ACC112 (cell line): ENCODE data around the gene CD200.

ENCODE experiments used
- H2AFZ ChIP-seq: fragments of 200-600 bp; sonication (generic); one replicate; pipeline ENCODE4 v1.6.0; 2017; ENCODE audit warnings: antibody characterized with exemption, low read length; ENCODE audit not compliant: unreplicated experiment
- H3K27ac ChIP-seq: fragments of 200-600 bp; sonication (generic); 2 replicates; pipeline ENCODE4 v1.5.1; 2014; ENCODE audit warnings: low read depth, mild to moderate bottlenecking, antibody characterized with exemption, low read length, moderate library complexity
- H3K27me3 ChIP-seq: fragments of 200-600 bp; sonication (generic); 2 replicates; pipeline ENCODE4 v1.6.1; 2014; ENCODE audit warnings: mild to moderate bottlenecking, antibody characterized with exemption, low read length, moderate library complexity, mixed read lengths; ENCODE audit not compliant: insufficient read depth
- H3K36me3 ChIP-seq: fragments of 200-600 bp; sonication (generic); 2 replicates; pipeline ENCODE4 v1.6.1; 2016; ENCODE audit warnings: mild to moderate bottlenecking, antibody characterized with exemption, low read length, moderate library complexity, mixed read lengths; ENCODE audit not compliant: insufficient read depth
- H3K4me1 ChIP-seq: fragments of 200-600 bp; sonication (generic); one replicate; pipeline ENCODE4 v1.6.1; 2016; ENCODE audit warnings: low read length, mixed read lengths; ENCODE audit not compliant: insufficient read depth, unreplicated experiment, control insufficient read depth
- H3K4me3 ChIP-seq: fragments of 200-600 bp; sonication (generic); 2 replicates; pipeline ENCODE4 v1.5.1; 2014; ENCODE audit warnings: mild to moderate bottlenecking, low read depth, low read length
- H3K79me2 ChIP-seq: fragments of 200-600 bp; sonication (generic); one replicate; pipeline ENCODE4 v1.6.0; 2016; ENCODE audit warnings: low read length; ENCODE audit not compliant: control insufficient read depth, unreplicated experiment, insufficient read depth

CD200 gene

DNA sequence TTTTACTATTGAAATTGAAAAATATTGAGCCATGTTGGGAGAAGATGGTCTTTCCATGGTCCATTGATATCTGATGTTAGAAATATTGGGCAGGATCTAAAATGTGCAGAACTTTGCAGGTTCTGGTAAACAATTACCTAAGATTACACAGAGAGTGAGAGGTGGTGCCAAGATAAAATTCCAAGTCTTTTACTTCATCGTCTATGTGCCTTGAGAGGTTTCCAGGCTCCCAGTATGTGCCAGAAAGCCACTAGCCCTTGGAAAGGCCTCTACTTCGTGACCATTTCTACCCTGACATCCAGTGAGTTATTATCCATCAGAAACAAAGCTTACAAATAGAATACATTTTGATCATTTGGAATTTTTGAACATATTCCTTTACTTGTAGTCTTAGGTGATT is 27.6 kb downstream of the CD200 start:
- Histone ChIP-seq H3K27ac (no peak overlapping the region), H3K36me3 (no peaks in the 10 kb centered on the region), H3K4me3 (no peak overlapping the region), H3K27me3 (no peaks in the 10 kb centered on the region), H3K4me1 (peaks cover 20% of the 10 kb centered on the region), H3K79me2 (no peaks in the 10 kb centered on the region), H2AFZ (no peak overlapping the region)

DNA sequence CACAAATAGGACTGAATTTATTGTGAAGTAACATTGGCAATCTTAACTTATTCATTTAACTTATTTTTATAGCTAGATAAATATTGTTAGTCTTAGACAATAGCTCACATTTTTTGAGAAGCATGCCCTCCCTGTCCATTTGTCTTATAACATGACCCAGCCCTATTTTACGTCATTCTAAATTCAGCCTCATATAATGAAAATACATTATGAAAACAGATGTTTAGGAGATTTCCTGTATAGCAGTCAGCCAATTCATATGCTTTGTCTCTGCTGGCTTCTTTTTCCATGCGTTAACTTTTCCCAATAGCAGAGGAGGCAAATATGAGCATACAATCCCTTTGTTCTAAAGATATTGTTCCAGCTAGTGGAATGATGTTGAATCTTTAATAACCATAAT is 29.3 kb downstream of the CD200 start:
- Histone ChIP-seq H2AFZ (no peak overlapping the region), H3K27ac (no peak overlapping the region), H3K79me2 (no peaks in the 10 kb centered on the region), H3K36me3 (no peaks in the 10 kb centered on the region), H3K4me1 (peaks cover 24% of the 10 kb centered on the region), H3K27me3 (no peaks in the 10 kb centered on the region), H3K4me3 (no peak overlapping the region)

DNA sequence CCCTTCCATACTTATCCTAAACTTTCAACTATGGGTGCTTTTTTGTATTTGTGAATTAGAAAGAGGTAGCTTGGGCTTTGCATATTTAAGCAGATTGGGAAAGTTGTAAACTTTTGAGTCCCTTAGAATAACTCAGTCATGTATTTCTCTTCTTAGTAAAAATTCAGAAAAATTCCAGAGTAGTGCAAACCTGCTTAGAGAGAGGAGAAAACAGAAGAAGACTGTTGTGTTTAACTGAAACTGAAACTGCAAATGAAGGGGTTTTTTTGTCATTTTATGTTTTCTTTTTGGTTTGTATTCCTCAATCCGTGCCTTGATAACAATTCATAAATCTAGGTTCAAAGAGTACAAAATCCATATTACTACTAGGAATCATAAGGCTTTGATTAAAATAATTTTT is 31.3 kb downstream of the CD200 start:
- H2AFZ ChIP-seq: peak overlapping the region; percentile 54
- peaks cover 15% of the 10 kb centered on the region for H3K4me1 ChIP-seq
- H3K4me3 ChIP-seq: no peak overlapping the region
- no peaks in the 10 kb centered on the region for H3K79me2 ChIP-seq
- no peaks in the 10 kb centered on the region for H3K27me3 ChIP-seq
- H3K27ac ChIP-seq: no peak overlapping the region
- H3K36me3 ChIP-seq: no peaks in the 10 kb centered on the region

DNA sequence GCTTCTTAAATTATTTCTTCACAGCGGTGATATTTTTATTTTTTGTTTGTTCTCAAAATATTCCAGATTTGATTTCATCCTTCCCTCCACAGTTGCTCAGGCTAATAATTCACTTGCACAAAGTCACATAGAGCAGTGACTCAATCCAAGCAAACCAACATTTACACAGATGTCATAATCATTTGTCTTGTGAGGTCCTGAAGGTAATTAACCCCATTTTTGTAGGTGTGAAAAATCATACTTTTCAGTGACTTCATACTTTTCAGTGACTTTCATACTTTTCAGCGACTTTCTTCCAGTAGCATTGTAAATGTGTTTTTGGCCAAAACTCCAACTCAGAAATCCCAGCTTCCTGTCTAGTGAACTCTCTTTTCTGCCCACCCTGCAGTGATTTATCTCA is 32.1 kb downstream of the CD200 start:
- H3K27ac ChIP-seq: no peak overlapping the region
- H2AFZ ChIP-seq: no peak overlapping the region
- no peak overlapping the region for H3K4me3 ChIP-seq
- H3K79me2 ChIP-seq: no peaks in the 10 kb centered on the region
- H3K36me3 ChIP-seq: no peaks in the 10 kb centered on the region
- peaks cover 15% of the 10 kb centered on the region for H3K4me1 ChIP-seq
- no peaks in the 10 kb centered on the region for H3K27me3 ChIP-seq

DNA sequence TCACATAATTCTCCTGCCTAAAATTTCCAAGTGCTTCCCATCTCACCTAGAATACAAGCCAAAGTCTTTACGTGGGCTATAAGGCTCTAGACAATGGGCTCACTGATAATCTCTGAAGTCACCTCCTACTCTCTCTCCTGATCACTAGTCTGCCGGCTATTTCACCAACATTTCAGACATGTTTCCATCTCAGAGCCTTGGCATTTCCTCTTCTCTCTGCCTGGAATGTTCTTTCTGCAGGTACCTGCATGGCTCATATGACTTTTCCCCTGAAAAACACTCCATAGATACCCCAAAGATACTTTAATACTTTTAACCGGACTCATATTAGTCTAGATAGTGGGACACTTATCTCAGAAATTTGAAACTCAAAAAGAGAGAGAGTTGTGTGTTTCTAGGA is 32.7 kb downstream of the CD200 start:
- no peak overlapping the region for H3K27ac ChIP-seq
- H3K27me3 ChIP-seq: no peaks in the 10 kb centered on the region
- H3K4me3 ChIP-seq: no peak overlapping the region
- H3K36me3 ChIP-seq: no peaks in the 10 kb centered on the region
- H2AFZ ChIP-seq: no peak overlapping the region
- H3K4me1 ChIP-seq: peaks cover 15% of the 10 kb centered on the region
- no peaks in the 10 kb centered on the region for H3K79me2 ChIP-seq

DNA sequence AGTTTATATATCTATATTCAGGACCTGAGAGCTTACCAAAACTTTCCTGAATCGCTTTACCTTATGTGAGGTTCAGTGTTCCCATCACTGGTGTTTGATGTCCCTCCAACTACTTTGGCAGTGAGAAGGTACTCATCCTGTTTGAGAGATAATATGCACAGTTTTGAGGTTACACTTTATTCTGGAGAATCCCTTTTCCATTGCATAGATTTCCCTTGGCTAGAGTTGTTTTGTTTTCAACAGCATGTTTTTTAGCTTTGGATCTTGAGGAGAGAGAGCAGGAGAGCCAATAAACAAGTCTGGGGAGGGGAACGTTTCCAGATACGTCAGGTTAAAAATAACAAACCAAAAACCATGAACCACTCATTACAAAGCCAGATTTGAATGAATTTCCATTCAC is 33.6 kb downstream of the CD200 start:
- Histone ChIP-seq H3K4me3 (no peak overlapping the region), H3K4me1 (peaks cover 15% of the 10 kb centered on the region), H2AFZ (no peak overlapping the region), H3K27ac (no peak overlapping the region), H3K27me3 (no peaks in the 10 kb centered on the region), H3K36me3 (no peaks in the 10 kb centered on the region), H3K79me2 (no peaks in the 10 kb centered on the region)

DNA sequence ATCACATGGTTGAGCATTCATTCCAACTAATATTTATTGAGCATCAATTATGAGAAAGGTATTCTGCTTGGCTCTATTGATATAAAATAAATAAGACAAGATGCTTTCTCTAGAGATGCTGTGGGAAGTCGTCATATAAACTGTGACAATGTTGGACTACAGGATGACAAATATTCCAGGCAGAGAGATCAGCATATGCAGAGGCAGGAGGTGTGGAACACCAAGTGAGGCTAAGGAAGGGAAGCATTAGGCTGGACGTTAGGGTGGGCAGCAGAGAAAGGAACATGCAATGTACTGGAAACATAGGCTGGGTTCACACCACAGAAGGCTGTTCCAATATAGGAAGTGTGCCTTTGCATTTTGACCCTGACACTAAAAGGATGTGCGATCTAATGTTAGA is 38.6 kb downstream of the CD200 start:
- Histone ChIP-seq H3K4me1 (peaks cover 21% of the 10 kb centered on the region), H2AFZ (no peak overlapping the region), H3K4me3 (no peak overlapping the region), H3K27ac (no peak overlapping the region), H3K27me3 (no peaks in the 10 kb centered on the region), H3K36me3 (no peaks in the 10 kb centered on the region), H3K79me2 (no peaks in the 10 kb centered on the region)

DNA sequence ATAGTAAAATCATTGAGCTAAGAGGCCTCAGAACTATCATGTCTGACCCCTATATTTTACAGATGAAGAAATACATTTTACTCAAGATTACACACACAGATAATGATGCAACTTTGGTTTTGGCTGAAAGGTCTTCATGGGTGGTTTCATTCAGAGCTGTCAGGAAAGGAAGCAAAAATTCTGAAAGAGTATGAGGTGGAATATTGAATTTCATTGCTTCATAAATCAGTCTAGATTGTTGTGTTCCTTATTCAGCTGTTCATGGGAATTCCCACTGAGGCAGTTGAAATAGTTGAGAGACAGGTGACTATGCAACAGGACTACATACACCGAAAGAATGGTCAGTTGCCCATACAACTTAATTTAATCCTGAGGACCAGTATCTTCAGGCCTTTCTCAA is 39.4 kb downstream of the CD200 start:
- H3K36me3 ChIP-seq: no peaks in the 10 kb centered on the region
- no peaks in the 10 kb centered on the region for H3K79me2 ChIP-seq
- no peaks in the 10 kb centered on the region for H3K27me3 ChIP-seq
- H3K4me1 ChIP-seq: peaks cover 29% of the 10 kb centered on the region
- H3K27ac ChIP-seq: no peak overlapping the region
- H3K4me3 ChIP-seq: no peak overlapping the region
- no peak overlapping the region for H2AFZ ChIP-seq

DNA sequence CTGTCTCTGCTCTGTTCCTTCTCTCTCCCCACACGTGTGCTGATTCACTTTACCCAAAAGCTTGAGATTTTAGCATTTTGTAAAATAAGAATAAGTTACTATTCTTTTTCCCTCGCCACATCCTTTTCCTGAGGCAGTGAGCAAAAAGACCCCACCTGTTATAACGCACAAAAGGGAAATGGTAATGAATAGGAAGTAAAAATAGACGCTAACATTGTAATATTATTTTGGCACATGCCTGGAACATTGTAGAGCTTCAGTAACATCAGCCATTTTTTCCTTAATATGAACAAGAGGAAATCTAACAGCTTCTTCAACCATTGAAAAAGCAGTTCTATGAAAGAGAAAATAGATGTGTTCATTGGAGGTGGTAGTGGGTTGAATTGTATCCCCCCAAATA is 40.5 kb downstream of the CD200 start:
- no peaks in the 10 kb centered on the region for H3K79me2 ChIP-seq
- H3K36me3 ChIP-seq: no peaks in the 10 kb centered on the region
- no peak overlapping the region for H2AFZ ChIP-seq
- no peaks in the 10 kb centered on the region for H3K27me3 ChIP-seq
- H3K27ac ChIP-seq: no peak overlapping the region
- H3K4me1 ChIP-seq: peaks cover 40% of the 10 kb centered on the region
- no peak overlapping the region for H3K4me3 ChIP-seq

DNA sequence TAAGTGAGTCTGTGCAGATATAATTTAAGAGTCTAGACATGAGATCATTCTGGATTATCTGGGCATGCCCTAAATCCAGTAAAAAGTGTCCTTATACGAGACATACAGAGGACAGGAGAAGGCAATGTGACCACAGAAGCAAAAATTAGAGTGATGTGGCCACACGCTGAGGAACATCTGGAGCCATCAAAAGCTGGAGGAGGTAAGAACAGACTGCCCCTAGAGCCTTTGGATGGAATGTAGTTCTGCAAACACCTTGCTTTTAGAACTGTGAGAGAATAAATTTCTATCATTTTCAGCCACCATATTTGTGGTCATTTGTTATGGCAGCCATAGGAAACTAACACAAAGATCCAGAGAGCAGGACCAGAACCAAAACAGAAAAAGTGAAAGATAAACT is 41.0 kb downstream of the CD200 start:
- Histone ChIP-seq H3K79me2 (no peaks in the 10 kb centered on the region), H3K36me3 (no peaks in the 10 kb centered on the region), H3K27ac (no peak overlapping the region), H3K27me3 (no peaks in the 10 kb centered on the region), H2AFZ (no peak overlapping the region), H3K4me3 (no peak overlapping the region), H3K4me1 (peaks cover 44% of the 10 kb centered on the region)

DNA sequence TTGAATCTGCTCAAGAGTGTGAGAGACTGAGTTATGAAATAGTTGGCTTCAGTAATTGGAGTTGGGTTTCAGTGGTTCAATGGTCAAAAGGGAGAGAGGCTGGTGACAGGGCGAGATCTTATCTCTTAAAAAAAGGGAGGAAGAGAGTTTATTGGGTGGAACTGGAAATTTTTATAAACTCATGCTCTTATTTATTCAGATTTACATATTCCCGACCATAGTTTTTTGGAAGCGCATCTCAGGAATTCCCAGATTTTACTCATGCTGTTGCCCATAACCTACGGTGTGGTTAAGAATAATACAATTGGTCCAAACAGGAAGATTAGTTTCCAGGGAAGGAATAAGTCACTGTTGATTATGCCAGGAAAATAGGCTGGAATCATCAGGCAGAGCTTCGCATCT is 41.4 kb downstream of the CD200 start:
- Histone ChIP-seq H3K4me1 (peaks cover 48% of the 10 kb centered on the region), H3K27ac (no peak overlapping the region), H3K36me3 (no peaks in the 10 kb centered on the region), H3K79me2 (no peaks in the 10 kb centered on the region), H3K4me3 (no peak overlapping the region), H2AFZ (no peak overlapping the region), H3K27me3 (no peaks in the 10 kb centered on the region)

DNA sequence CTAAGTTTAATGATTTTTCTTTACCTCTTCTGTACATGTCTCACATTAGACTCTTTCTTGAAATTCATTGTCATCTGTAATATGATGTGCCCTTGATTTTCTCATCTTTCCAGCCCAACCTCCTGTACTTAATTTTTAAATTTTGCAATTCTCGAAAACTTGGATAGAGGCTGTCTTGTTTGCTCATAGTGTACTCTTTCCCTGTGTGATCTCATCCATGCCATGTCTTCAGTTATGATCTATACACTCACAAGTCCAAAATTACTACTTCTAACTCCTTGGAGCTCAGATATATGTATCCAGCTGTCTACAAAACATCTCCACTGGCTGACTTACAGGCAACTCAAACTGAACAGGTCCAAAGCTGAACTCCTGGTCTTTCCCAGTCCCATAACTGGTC is 42.2 kb downstream of the CD200 start:
- Histone ChIP-seq H3K27ac (no peak overlapping the region), H3K27me3 (no peaks in the 10 kb centered on the region), H3K79me2 (no peaks in the 10 kb centered on the region), H3K4me3 (no peak overlapping the region), H3K4me1 (peaks cover 52% of the 10 kb centered on the region), H3K36me3 (no peaks in the 10 kb centered on the region), H2AFZ (no peak overlapping the region)
